NCI-H524 treated with DMSO at 0.1 percent for 48 hours (cell line): ENCODE results near the gene MTUS2.
A peak's percentile ranks its signal among the peaks of the same experiment; 100 is the strongest.

ENCODE experiments used
- DNase-seq: peaks from one replicate; lab custom pipeline; 2025; lab: John Stamatoyannopoulos, UW

MTUS2 gene

GRCh38 chr13:29452773-29453616 lies 632.9 kb downstream of the MTUS2 start:
- DNase-seq = no peak

- no peak for DNase-seq
Observed at GRCh38 chr13:29453617-29454011, 633.5 kb downstream of the MTUS2 start.

GRCh38 chr13:29454931-29455481 lies 634.9 kb downstream of the MTUS2 start:
- DNase-seq = no peak

- DNase-seq = no peak
Observed at GRCh38 chr13:29456419-29456818, 636.3 kb downstream of the MTUS2 start.

- no peak for DNase-seq
Observed at GRCh38 chr13:29457299-29457698, 637.2 kb downstream of the MTUS2 start.

DNA sequence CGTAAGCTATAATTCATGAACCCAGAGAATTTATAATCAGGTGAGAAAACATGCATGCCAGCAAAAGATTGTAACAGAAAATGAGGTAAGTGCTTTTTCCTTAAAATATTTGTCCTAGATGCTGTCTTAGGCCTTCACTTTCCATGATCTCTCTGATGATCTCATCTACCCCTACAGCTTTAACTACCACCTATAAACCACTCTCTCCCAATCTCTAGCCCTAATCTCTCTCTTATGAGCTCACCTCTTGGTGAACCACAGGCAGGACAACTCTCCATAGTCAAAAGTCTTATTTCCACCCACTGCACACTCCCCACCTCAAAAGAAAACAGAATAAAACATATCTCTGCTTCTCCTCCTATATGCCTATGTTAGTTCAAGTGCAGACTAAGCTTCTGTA lies 638.3 kb downstream of the MTUS2 start:
- no peak for DNase-seq

GRCh38 chr13:29459813-29460355 lies 639.7 kb downstream of the MTUS2 start:
- DNase-seq = no peak

DNA sequence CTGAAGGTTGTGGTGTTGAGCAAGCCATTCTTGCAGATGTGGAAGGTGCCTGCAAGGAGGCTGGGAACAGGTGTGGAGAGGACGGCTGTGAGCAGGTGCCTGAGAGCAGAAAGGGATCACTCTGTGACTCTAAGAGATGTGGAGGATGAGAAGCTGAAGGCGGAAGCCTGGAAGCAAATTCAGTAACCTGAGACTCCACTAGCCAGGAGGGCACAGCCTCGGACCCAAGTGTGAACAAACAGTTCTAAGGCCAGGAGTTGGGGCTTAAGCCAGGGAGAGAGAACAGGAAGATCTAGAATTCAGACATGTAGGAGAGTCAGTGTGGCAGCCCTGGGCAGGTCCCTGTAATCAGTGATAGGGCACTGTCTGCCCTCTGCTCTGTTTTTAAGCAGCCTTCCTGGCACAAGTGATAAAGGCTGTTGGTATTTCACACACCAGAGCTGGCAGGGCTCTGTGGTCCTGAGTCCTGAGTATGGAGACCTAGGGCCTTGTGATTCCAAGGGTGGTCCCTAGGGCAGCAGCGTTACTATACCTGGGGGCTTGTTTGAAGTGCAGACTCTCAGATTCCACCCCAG lies 644.1 kb downstream of the MTUS2 start:
- DNase-seq = no peak

DNA sequence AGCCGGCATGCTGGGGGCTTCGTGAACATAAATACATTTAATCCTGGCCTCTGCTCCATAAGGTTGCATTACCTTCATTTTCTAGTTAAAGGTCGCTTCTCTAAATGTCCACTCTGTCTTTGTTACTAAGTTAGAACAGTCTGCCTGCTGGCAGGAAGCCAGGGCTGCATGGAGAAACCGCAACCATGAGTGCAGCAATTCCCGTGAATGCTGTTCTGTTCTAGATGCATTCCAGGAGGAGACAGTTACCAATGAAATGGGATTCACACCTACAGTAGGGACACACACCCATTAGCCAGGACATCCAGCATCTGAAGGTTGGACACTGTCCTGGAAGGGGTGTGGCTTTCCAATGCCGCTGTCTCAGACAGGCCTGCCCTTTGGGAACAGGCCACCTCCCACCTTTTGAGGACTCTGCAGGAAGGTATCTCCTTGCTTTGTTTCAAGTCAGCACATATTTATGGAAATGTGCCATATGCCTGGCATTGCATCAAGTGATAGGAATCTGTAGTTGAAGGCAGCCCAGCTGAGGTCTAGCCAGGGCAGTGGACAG lies 645.7 kb downstream of the MTUS2 start:
- DNase-seq = no peak

- no peak for DNase-seq
Observed at GRCh38 chr13:29471551-29471950, 651.4 kb downstream of the MTUS2 start.

DNA sequence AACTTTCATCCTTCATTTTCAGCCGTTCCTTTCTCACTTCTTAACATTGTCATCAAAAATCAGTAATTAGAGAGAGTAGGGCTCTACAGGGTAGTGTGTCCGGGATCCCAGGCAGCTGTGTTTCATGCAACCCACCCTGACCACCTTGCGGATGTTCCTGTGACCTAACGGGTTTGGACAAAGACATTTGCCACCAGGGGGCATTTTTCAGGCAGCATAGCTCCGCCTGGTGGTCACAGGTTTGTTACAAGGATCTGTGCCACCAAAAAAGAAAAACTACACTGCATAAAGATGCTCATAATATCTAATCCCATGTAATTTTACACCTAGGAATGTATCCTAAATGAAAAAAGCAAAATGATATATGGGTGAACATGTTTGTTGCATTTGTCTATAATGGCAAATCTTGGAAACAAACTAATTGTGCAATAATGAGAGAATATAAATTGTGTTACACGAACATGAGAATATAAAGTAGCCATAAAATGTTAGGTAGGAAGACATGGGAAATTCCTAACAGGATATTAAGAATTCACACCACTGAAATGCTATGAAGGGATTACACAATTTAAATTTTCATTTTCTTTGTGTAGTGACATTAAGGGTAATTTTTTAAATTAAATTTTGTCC lies 652.3 kb downstream of the MTUS2 start:
- DNase-seq = peak; percentile 15

GRCh38 chr13:29473166-29473565 lies 653.0 kb downstream of the MTUS2 start:
- DNase-seq = no peak

GRCh38 chr13:29474991-29475390 lies 654.9 kb downstream of the MTUS2 start:
- DNase-seq = no peak

DNA sequence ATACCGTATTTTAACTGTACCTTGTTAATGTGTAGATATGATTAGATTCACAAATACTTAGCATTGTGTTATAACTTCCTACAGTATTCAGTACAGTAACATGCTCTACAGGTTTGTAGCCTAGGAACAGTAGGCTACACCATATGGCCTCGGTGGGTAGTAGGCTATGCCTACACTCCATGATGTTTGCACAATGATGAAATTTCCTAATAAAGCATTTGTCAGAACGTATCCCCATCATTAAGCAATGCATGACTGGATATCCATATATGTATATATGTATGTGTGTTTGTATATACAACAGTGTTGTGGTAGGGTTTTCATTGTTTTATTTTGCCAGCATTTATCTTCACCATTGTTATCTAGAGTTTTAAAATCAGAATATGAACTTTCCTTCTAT lies 655.9 kb downstream of the MTUS2 start:
- no peak for DNase-seq

GRCh38 chr13:29479716-29480492 lies 659.8 kb downstream of the MTUS2 start:
- DNase-seq = no peak

GRCh38 chr13:29480893-29481525 lies 660.9 kb downstream of the MTUS2 start:
- DNase-seq = no peak

DNA sequence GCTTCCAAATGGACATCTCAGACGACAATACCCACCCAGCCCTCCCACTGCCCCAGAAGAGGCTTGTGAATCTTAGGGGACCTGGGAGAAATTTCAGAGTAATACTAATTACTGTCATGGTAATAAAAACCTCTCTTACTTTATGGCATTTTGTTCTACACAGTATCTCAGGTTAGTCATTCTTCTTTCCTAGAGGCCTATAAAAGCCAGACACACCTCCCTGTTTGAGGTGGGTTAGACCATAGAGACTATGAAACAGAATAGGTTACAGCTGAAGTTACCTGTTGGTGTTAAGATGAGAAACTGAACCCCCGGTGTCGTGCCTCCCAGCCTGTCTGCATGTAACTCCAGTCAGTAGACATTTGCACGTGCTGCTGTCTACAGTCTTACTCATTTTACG lies 661.5 kb downstream of the MTUS2 start:
- no peak for DNase-seq

DNA sequence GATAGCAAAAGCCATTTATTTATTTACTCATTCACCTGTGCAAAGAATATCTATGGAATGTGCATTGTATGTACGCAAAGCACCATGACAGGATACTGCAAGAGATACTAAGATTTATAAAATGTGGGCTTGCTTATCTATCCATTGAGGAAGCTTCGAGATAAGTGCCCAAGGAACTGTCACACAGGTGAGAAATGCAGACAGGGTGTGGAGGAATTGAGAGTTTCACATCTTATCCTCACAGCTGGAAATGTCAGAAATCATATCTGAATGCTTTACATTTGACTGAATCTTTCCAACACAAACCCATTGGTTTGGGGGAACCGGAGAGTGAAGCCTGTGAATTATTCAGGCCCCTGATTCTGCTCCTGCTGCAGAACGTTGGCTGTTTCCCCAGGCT lies 662.4 kb downstream of the MTUS2 start:
- DNase-seq = no peak

GRCh38 chr13:29483211-29483610 lies 663.1 kb downstream of the MTUS2 start:
- DNase-seq = no peak

GRCh38 chr13:29483623-29484022 lies 663.5 kb downstream of the MTUS2 start:
- DNase-seq = no peak

GRCh38 chr13:29484236-29484635 lies 664.1 kb downstream of the MTUS2 start:
- DNase-seq = no peak
